GM21528 (cell line): ENCODE results near the gene ARVCF.

ENCODE experiments used
- ATAC-seq: cut with Tn5 transposase; IDR thresholded peaks from one replicate; pipeline ENCODE4 v1.9.1; 2021; ENCODE audit warnings: mild to moderate bottlenecking, moderate library complexity; ENCODE audit not compliant: unreplicated experiment, low FRiP score

The ARVCF gene

DNA sequence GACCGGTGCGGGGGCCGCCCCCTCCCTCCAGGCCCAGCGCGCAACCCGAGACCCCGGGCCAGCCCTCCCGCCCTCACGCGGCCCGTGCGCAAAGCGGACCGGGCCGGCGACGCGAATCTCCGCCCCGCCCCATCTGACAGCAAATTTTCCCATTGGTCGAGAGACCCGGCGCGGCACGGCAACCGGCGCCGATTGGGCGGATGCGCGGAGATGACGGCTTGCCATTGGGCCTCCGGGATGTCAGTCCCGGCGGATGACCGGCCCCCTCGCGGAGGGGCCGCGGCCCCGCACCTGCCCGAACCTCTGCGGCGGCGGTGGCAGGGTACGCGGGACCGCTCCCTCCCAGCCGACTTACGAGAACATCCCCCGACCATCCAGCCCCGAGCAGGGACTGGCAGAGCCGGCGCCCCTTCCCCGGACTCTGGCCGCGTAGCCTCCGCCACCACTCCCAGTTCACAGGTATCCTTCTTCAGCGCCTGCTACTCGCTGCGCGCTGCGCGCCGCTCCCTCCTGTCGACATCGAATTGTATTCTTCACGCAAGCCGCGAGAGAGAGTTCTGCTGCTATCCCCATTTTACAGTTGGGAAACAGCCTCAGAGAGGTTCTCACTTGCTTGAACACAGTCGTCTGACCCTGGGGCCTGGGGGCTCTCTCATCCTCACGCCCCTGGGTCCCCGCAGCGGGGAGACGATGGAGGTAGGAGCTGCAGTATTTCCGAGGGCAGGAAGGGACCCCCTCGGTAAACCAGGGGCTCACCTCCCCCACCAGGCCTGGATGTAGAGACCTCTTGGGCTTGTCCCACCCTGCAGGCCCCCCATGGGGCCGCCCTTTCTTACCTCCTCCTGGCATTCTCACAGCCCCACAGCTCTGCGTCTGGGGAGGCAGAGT is at the start of gene ARVCF:
Gene ARVCF, minus strand, starts transcription at position 90 of the 888 bp plus-strand sequence. CDS start 26,029 bp downstream, outside the sequence.
- peak; percentile 58 for ATAC-seq

GRCh38 chr22:20065896-20066616 is 49.4 kb upstream of the ARVCF start:
- no peak for ATAC-seq

DNA sequence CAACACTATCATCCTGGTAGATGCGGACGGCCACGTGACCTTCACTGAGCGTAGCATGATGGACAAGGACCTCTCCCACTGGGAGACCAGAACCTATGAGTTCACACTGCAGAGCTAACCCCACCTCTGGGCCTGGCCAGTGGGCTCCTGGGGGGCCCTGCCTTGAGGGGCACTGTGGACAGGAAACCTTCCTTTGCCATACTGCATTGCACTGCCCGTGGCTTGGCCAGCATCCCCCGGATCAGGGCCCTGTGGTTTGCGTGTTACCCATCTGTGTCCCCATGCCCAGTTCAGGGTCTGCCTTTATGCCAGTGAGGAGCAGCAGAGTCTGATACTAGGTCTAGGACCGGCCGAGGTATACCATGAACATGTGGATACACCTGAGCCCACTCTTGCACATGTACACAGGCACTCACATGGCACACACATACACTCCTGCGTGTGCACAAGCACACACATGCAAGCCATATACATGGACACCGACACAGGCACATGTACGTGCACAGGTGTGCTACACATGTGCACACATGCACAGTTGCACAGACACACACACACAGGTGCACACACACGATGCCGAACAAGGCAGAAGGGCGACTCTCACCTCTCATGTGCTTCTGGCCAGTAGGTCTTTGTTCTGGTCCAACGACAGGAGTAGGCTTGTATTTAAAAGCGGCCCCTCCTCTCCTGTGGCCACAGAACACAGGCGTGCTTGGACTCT is 48.1 kb upstream of the ARVCF start:
- no peak for ATAC-seq

GRCh38 chr22:20064140-20064480 is 47.5 kb upstream of the ARVCF start:
- no peak for ATAC-seq

- ATAC-seq: no peak
Measured at GRCh38 chr22:20063271-20064139, 46.9 kb upstream of the ARVCF start.

DNA sequence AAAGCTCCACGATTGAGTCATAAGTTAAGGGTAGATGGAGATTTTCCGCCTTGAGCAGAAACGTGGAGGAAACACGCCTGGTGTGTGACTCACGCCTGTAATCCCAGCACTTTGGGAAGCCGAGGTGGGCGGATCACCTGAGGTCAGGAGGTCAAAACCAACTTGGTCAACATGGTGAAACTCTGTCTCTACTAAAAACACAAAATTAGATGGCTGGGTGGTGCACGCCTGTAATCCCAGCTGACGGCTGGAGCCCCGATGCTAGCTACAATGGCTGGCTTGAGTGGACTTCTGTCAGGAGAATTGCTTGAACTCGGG is 46.1 kb upstream of the ARVCF start:
- ATAC-seq: no peak

- ATAC-seq: no peak
Measured at GRCh38 chr22:20062043-20062765, 45.6 kb upstream of the ARVCF start.

DNA sequence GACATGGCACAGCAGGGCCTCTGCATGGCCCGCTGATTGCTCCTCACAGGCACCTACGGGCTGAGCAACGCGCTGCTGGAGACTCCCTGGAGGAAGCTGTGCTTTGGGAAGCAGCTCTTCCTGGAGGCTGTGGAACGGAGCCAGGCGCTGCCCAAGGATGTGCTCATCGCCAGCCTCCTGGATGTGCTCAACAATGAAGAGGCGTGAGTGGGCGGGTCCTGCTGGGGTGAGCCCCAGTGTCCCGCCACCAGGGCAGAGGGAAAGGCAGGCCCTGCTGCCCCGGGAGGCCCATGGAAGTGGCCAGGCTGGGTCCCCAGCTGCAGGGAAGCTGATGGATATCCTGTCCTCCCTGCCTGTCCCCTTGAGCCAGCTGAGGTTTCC is 44.8 kb upstream of the ARVCF start:
- ATAC-seq: no peak

GRCh38 chr22:20060700-20061480 is 44.3 kb upstream of the ARVCF start:
- no peak for ATAC-seq

DNA sequence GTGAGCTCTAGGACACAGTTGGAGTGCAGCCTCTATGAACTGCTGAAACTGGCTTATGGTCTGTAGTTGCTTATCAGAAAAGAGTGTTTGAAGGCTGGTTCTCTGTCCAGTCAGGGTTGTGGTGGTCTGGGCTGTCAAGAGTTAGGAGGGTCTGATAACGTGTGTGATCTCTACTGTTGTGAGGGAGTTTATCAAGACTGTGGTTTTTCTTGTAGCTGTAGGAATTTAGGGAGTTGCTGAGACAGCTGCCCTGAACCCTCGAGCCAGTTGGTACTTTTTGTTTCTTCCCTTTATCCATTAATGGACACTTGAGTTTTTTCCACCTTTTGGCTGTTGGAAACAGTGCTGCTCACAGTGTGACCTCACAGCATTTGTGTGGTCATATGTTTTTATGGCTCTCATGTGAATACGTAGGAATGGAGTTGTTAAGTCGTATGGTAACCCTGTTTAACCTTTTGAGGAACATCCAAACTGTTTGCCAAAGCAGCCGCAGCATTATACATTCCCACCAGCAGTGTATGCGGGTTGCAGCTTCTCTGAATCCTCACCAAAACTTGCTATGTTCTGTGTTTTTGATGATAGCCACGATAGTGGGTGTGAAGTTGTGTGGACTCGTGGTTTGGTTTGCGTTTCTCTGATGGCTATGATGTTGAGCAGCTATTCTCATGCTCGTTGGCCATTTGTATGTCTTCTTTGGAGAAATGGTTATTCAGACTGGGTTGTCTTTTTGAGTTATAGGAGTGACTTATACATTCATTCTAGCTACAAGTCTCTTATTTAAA is 42.6 kb upstream of the ARVCF start:
- no peak for ATAC-seq

DNA sequence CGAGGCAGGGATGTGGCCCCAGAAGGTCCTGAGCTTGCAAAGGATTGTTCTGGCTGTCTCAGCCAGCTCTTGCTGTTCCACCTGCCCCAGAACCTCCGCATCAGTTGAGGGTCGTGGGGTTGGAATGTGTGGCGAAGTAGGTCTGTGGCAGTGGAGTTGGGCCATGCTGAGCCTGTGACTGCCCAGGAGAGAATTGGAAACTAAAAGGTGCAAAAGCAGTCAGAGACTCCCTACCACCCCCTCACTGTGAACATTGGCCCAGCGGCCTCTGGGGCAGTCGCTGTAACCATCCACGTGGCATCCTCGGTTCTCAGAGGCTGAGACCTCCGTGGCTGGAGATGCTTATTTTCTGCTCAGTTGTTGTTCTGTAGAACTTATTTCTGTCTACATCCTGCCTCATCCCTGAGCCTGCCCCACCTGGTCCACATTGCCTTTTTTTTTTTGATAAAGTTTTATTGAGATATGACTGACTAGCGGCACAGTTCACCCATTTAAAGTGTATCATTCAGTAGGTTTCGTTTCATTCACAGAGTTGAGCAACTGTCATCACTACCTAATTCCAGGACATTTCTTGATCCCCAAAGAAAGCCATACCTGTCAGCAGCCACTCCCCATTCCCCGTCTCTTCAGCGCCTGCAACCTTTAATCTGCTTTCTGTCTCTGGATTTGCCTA is 41.1 kb upstream of the ARVCF start:
- ATAC-seq: no peak

GRCh38 chr22:20056696-20057386 is 40.2 kb upstream of the ARVCF start:
- no peak for ATAC-seq

GRCh38 chr22:20056161-20056560 is 39.5 kb upstream of the ARVCF start:
- ATAC-seq: no peak

- no peak for ATAC-seq
Measured at GRCh38 chr22:20055654-20056053, 39.0 kb upstream of the ARVCF start.

DNA sequence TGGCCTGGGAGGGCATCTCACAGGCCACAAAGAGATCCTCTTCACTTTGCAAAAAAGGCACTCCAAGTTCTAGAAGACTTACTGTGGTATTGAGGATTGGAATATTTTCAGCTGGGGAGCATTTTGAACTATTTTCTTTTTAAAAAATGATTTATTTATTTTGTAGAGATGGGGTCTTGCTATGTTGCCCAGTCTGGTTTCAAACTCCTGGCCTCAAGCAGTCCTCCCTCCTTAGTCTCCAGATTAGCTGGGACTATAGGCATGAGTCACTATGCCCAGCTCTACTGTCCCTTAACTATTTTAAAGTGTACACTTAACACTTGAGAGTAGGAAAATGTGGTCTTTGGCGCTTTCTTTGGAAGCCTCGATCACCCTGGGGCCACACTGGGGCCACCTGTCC is 38.5 kb upstream of the ARVCF start:
- ATAC-seq: no peak

DNA sequence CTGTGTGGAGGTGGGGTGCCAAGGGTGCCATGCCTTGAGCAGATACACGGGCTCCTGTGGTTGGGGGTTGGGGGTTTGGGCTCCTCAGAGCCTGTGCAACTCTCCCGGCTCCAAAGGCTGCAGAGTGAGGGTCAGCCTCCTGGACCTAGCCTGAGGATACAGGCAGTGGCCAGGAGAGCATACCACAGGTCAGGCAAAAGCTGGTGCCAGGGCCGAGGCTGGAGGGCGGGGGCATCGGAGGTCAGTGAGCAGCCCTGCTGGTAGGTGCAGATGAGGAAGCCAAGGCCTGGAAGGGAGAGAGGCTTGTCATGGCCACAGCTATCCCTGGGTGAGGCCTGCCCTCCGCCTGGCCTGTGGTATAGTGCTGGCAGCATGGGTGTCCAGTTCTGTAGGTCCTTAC is 37.9 kb upstream of the ARVCF start:
- ATAC-seq: no peak

DNA sequence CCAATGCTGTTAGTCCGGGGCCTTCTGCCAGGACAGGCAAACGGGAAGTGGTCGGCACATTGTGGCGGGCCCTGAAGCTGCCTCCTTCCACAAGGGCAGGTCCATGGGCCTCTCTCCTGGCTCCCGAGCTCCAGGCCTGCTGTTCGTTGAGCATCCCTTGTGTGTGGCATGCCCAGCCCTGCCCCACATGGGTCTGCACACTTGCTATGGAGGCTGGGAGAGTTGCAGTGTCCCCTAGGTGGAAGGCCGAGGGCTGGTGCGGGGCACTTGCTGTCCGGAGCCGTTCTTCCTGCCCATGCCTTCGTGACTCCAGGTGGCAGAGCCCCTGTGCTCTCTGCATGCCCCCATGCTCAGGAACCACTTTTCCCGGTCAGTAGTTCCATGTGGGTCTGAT is 37.4 kb upstream of the ARVCF start:
- ATAC-seq: no peak
